ENCODE data around the gene SERPINA3.

DNA sequence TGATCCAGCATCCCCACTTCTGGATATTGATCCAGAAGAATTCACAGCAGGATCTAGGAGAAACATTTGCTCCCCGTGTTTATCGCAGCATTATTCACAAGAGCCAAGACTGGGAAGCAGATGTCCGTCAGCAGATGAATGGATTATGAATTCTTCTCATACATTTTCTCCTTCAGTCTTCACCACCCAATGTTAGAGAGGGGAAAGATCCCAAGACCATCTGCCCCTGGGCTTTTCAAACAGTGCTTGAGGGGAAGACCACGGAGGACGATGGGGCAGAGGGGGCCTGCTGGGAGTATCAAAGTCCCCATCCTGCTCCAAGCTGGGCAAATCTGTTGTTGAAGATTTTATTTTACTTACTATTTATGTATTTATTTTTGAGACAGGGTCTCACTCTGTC lies 41.1 kb downstream of the SERPINA3 start:
- TF ChIP-seq, protein P1, sequence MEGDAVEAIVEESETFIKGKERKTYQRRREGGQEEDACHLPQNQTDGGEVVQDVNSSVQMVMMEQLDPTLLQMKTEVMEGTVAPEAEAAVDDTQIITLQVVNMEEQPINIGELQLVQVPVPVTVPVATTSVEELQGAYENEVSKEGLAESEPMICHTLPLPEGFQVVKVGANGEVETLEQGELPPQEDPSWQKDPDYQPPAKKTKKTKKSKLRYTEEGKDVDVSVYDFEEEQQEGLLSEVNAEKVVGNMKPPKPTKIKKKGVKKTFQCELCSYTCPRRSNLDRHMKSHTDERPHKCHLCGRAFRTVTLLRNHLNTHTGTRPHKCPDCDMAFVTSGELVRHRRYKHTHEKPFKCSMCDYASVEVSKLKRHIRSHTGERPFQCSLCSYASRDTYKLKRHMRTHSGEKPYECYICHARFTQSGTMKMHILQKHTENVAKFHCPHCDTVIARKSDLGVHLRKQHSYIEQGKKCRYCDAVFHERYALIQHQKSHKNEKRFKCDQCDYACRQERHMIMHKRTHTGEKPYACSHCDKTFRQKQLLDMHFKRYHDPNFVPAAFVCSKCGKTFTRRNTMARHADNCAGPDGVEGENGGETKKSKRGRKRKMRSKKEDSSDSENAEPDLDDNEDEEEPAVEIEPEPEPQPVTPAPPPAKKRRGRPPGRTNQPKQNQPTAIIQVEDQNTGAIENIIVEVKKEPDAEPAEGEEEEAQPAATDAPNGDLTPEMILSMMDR (conservative IDR thresholded peaks at IDR 0.05) = no peak
- TF ChIP-seq EZH2 (IDR thresholded peaks at IDR 0.05; ENCODE audit: low read depth) = no peak
